PC-3 (cell line): ENCODE results near the gene IPCEF1. TPM values are rescaled to one million over a fixed set of nuclear protein-coding genes. Genes with fewer than 3 reads are reported as not detected.

Experiments
- ATAC-seq: fragments of 200-7000 bp; cut with Tn5 transposase; 2 replicates; pipeline ENCODE4 v1.9.1; 2020; ENCODE audit warnings: mild to moderate bottlenecking, moderate library complexity
- BruUV-seq: library from RNA; stranded (reverse); fragments of 400-500 nt; replicated peaks from 2 replicates; lab custom pipeline; 2021; lab: Mats Ljungman, UMichigan
- CTCF ChIA-PET: fragments of 300-600 bp; sonication (Branson Sonifier 250); formaldehyde crosslinking; loops from one replicate; lab custom pipeline; 2022; ENCODE audit warnings: antibody characterized with exemption; lab: Charles Lee
- POLR2A ChIA-PET: fragments of 300-600 bp; sonication (Branson Sonifier 250); formaldehyde crosslinking; loops from one replicate; lab custom pipeline; 2022; ENCODE audit warnings: antibody characterized with exemption; ENCODE audit not compliant: unreplicated experiment; lab: Charles Lee
- DNase-seq: peaks from one replicate; pipeline ENCODE4 v3.0.0-alpha.2; 2015
- H2AFZ ChIP-seq: fragments of 300-600 bp; sonication (generic); 2 replicates; pipeline ENCODE4 v1.6.0; 2016; ENCODE audit warnings: antibody characterized with exemption, low read length
- H3F3A ChIP-seq: fragments of 300-600 bp; sonication (generic); one replicate; pipeline ENCODE4 v1.6.0; 2017; ENCODE audit warnings: antibody characterized with exemption, low read length, control low read depth, mild to moderate bottlenecking; ENCODE audit not compliant: unreplicated experiment
- H3K27ac ChIP-seq: fragments of 300-600 bp; sonication (generic); 2 replicates; pipeline ENCODE4 v1.5.1; 2016; ENCODE audit warnings: mild to moderate bottlenecking, low read length
- H3K27me3 ChIP-seq: fragments of 300-600 bp; sonication (generic); 2 replicates; pipeline ENCODE4 v1.6.1; 2016; ENCODE audit warnings: low read length, mixed read lengths
- H3K36me3 ChIP-seq: fragments of 300-600 bp; sonication (generic); 2 replicates; pipeline ENCODE4 v1.6.1; 2016; ENCODE audit warnings: low read depth, mixed run types, low read length, mixed read lengths
- H3K4me1 ChIP-seq: fragments of 300-600 bp; sonication (generic); 2 replicates; pipeline ENCODE4 v1.5.1; 2016; ENCODE audit warnings: low read length; ENCODE audit not compliant: insufficient read depth
- H3K4me2 ChIP-seq: fragments of 300-600 bp; sonication (generic); 2 replicates; pipeline ENCODE4 v1.6.0; 2016; ENCODE audit warnings: low read length
- H3K4me3 ChIP-seq: fragments of 300-600 bp; sonication (generic); 2 replicates; pipeline ENCODE4 v1.5.1; 2016; ENCODE audit warnings: mild to moderate bottlenecking, low read length, mixed read lengths
- H3K79me2 ChIP-seq: fragments of 300-600 bp; sonication (generic); 2 replicates; pipeline ENCODE4 v1.6.1; 2017; ENCODE audit warnings: low read length, mixed read lengths
- H3K9ac ChIP-seq: fragments of 300-600 bp; sonication (generic); 2 replicates; pipeline ENCODE4 v1.6.0; 2016; ENCODE audit warnings: mild to moderate bottlenecking, low read length
- H3K9me2 ChIP-seq: fragments of 300-600 bp; sonication (generic); replicated peaks from 2 replicates; pipeline ENCODE4 v1.6.1; 2016; ENCODE audit warnings: mixed run types, low read length, mixed read lengths
- H3K9me3 ChIP-seq: fragments of 300-600 bp; sonication (generic); 2 replicates; pipeline ENCODE4 v1.6.1; 2016; ENCODE audit warnings: low read length, mixed read lengths
- H4K20me1 ChIP-seq: fragments of 300-600 bp; sonication (generic); 2 replicates; pipeline ENCODE4 v1.6.1; 2016; ENCODE audit warnings: low read length, mixed read lengths
- EZH2 ChIP-seq: fragments of 300-600 bp; sonication (generic); IDR thresholded peaks from one replicate; pipeline ENCODE4 v1.6.1; 2017; ENCODE audit warnings: antibody characterized with exemption, mild to moderate bottlenecking, low read length; ENCODE audit not compliant: unreplicated experiment
- EZH2phosphoT487 ChIP-seq: fragments of 300-600 bp; sonication (generic); IDR thresholded peaks from 2 replicates; pipeline ENCODE4 v1.6.1; 2018; ENCODE audit warnings: mild to moderate bottlenecking, antibody characterized with exemption, low read length, borderline replicate concordance
- intact Hi-C: fragments of 100-400 bp; cut with micrococcal nuclease; formaldehyde crosslinking; loops from 2 replicates; pipeline ENCODE4 v1.9.0; 2023
- total RNA-seq: library from RNA; depleted of rRNA; stranded (reverse); fragments of >200 nt; gene quantifications from 2 replicates; pipeline ENCODE4 v1.2.3, GENCODE V29; 2014
- TF ChIP-seq, protein P1 (sequence below): fragments of 300-600 bp; sonication (generic); conservative IDR thresholded peaks from 2 replicates; pipeline ENCODE4 v1.5.1; 2017; ENCODE audit warnings: antibody characterized with exemption, low read depth, mild to moderate bottlenecking, low read length

The IPCEF1 gene
- total RNA-seq, 1 experiment from 2014 or later = 0.29 TPM

DNA sequence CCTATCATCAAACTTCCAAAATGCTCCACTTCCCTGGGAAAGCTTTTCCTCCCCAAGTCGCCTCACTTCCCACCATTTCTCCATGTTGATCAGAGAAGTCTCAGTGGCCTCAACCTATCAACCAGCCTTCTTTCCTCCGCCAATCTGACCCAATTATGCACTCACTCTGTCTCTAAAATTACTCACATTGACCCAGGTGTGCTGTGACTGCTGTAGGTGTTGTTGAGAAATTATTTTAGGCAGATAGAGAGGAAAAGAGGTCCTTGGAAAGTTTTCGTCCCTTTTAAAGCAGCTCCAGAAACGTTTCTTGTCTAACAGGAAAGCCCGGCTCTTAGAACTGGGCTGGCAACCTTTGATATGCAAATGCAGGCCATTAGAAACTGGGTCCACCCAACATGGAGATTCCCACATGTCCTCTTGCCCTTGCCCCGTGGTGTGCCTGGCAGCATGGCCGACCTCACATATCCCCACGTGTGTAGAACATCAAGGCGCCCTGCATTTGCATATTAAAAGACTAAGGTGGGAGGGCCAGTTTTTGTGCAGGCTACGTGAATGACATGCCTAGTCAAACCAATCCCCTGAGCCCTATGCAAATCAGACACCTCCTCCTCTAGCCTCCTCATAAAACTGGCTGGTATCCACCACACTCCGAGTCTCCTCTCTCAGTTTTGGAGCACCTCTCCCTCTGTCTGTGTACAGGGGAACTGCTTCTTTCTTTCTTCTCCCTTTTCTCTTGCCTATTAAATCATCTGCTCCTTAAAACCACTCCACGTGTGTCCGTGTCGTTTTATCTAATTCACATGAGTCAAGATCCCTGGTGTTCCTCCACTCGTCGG, 12.9 kb downstream of the IPCEF1 start:
- Histone ChIP-seq H2AFZ (peak overlapping the region; percentile 45; the same call in 1 of the 2 replicates), H3K9me3 (no peaks in the 10 kb centered on the region), H3K4me1 (no peaks in the 10 kb centered on the region), H3K9ac (no peak overlapping the region), H3F3A (no peaks in the 10 kb centered on the region), H3K79me2 (no peaks in the 10 kb centered on the region), H4K20me1 (no peaks in the 10 kb centered on the region), H3K27ac (no peak overlapping the region), H3K4me2 (no peak overlapping the region; the same call in 1 of the 2 replicates), H3K4me3 (no peak overlapping the region), H3K27me3 (no peaks in the 10 kb centered on the region), H3K9me2 (no peaks in the 10 kb centered on the region), H3K36me3 (no peaks in the 10 kb centered on the region)
- ATAC-seq = peak; percentile 54
- ChIA-PET POLR2A (no interaction called here), CTCF (no interaction called here)
- TF ChIP-seq EZH2phosphoT487 = no peak
- TF ChIP-seq, protein P1, sequence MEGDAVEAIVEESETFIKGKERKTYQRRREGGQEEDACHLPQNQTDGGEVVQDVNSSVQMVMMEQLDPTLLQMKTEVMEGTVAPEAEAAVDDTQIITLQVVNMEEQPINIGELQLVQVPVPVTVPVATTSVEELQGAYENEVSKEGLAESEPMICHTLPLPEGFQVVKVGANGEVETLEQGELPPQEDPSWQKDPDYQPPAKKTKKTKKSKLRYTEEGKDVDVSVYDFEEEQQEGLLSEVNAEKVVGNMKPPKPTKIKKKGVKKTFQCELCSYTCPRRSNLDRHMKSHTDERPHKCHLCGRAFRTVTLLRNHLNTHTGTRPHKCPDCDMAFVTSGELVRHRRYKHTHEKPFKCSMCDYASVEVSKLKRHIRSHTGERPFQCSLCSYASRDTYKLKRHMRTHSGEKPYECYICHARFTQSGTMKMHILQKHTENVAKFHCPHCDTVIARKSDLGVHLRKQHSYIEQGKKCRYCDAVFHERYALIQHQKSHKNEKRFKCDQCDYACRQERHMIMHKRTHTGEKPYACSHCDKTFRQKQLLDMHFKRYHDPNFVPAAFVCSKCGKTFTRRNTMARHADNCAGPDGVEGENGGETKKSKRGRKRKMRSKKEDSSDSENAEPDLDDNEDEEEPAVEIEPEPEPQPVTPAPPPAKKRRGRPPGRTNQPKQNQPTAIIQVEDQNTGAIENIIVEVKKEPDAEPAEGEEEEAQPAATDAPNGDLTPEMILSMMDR = peak; percentile 44
- peak; percentile 59 for DNase-seq
- BruUV-seq = no TSS peak
- intact Hi-C loops = no loop called here

DNA sequence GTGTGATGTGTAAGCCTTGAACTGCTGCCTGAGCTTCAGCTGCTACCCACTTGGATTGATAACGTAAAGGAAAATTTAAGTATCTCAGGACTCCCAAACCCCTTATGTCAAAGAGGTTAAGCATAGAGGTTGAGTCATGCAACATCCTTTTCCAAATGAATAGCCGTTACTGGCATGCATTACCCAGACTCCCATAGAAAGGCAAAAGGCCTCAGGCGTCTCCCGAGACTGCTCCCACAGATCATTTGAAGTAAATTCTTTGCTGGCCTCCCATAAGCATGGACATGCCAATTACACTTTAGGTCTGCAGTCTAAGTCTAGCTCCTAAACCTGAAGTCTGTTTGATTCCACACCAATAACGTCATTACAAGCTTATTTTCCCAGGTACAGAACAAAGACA, 14.7 kb downstream of the IPCEF1 start:
- no peak overlapping the region for H2AFZ ChIP-seq
- TF ChIP-seq, protein P1 = no peak
- TF ChIP-seq EZH2 = no peak
- no peak for TF ChIP-seq EZH2phosphoT487
- no TSS peak for BruUV-seq
- no peaks in the 10 kb centered on the region for H4K20me1 ChIP-seq
- H3K9me3 ChIP-seq = no peaks in the 10 kb centered on the region
- H3K4me2 ChIP-seq = no peak overlapping the region
- no peaks in the 10 kb centered on the region for H3K9me2 ChIP-seq
- H3K79me2 ChIP-seq = no peaks in the 10 kb centered on the region
- ATAC-seq (no peak), DNase-seq (no peak)
- H3K27ac ChIP-seq = no peak overlapping the region
- no peaks in the 10 kb centered on the region for H3K36me3 ChIP-seq
- no peak overlapping the region for H3K9ac ChIP-seq
- no peaks in the 10 kb centered on the region for H3F3A ChIP-seq
- ChIA-PET POLR2A (no interaction called here), CTCF (no interaction called here)
- H3K4me1 ChIP-seq = no peaks in the 10 kb centered on the region
- intact Hi-C loops = no loop called here
- H3K27me3 ChIP-seq = no peaks in the 10 kb centered on the region
- H3K4me3 ChIP-seq = no peak overlapping the region

DNA sequence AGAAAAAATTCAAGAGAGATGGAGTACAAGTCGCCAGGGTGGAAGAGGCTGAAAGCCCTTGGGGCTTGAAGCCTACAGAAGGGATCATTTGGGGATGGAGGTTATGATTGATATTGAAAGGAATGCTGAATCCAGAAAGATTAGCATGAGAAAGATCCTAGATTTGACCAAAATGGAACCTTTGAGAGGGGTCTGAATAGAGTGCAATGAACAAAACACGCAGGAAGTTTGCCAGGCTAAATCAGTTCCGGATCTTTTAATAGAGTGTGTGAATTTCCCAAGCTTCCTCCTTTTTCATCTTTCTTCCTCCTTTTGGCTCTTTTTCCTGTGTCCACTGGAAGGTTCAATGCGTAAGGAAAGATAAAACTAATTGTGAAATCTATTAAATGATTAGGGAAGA, 15.3 kb downstream of the IPCEF1 start:
- Histone ChIP-seq H4K20me1 (no peaks in the 10 kb centered on the region), H2AFZ (no peak overlapping the region), H3K27ac (no peak overlapping the region), H3F3A (no peaks in the 10 kb centered on the region), H3K4me2 (no peak overlapping the region), H3K9me2 (no peaks in the 10 kb centered on the region), H3K4me1 (no peaks in the 10 kb centered on the region), H3K9ac (no peak overlapping the region), H3K36me3 (no peaks in the 10 kb centered on the region), H3K27me3 (no peaks in the 10 kb centered on the region), H3K4me3 (no peak overlapping the region), H3K79me2 (no peaks in the 10 kb centered on the region), H3K9me3 (no peaks in the 10 kb centered on the region)
- no TSS peak for BruUV-seq
- ChIA-PET CTCF (no interaction called here), POLR2A (no interaction called here)
- DNase-seq = no peak
- TF ChIP-seq EZH2phosphoT487 (no peak), EZH2 (no peak)
- TF ChIP-seq, protein P1 = no peak
- intact Hi-C loops = no loop called here
- ATAC-seq = no peak
